A673 (cell line): ENCODE data around the gene TEDDM1.

Experiments
- CTCF ChIP-seq: fragments of 300-800, 200-600 bp; sonication (generic); conservative IDR thresholded peaks from 2 replicates; pipeline ENCODE4 v1.5.1; 2017; ENCODE audit warnings: low read depth, mild to moderate bottlenecking, antibody characterized with exemption, low read length, moderate library complexity, mixed read lengths
- EZH2 ChIP-seq: fragments of 200-600 bp; sonication (generic); IDR thresholded peaks from 2 replicates; pipeline ENCODE4 v1.6.1; 2017; ENCODE audit warnings: borderline replicate concordance, low read depth, mild to moderate bottlenecking, mixed read lengths, antibody characterized with exemption, low read length; ENCODE audit not compliant: poor library complexity, severe bottlenecking

- TF ChIP-seq CTCF (no peak), EZH2 (no peak)
Measured at GRCh38 chr1:182426442-182427430, 26.3 kb upstream of the TEDDM1 start.
